Stimulated activated CD8-positive, alpha-beta memory T cell treated with anti-CD3 and anti-CD28 coated beads, Interleukin-15, amount 100 ng/mL, for 1 hour (primary cell): Measurements from ENCODE around the gene THAP8.
A peak's percentile ranks its signal among the peaks of the same experiment; 100 is the strongest.
"Not testable (repeated sequence)": the region's sequence is repeated elsewhere in the genome, so short reads cannot be mapped to it uniquely, and the experiment has no call there.

Experiments
- DNase-seq: peaks from one replicate; pipeline ENCODE4 v3.0.0-alpha.2; 2020; ENCODE audit warnings: low read depth

Gene THAP8

GRCh38 chr19:36068810-36069499, 14.9 kb upstream of the THAP8 start:
- DNase-seq: not testable (repeated sequence)

DNA sequence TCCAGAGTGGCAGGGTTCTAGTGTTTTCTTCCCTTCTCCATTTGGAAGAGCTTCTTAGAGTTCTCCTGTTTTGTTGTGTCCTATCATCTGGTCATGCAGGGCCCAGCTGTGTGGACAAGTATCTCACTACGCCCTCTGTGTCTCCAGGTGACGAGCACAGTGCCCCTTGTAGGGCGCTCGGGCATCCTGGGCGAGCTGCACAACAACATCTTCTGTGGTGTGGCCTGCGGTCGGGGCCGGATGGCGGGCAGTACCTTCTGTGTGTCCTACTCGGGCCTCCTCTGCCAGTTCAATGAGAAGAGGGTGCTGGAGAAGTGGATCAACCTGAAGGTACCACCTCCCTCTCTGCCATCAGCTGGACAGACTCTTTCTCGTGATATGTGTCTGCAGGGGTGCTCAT, 13.6 kb upstream of the THAP8 start:
- no peak for DNase-seq

- no peak for DNase-seq
Observed at GRCh38 chr19:36064826-36065225, 10.7 kb upstream of the THAP8 start.

DNA sequence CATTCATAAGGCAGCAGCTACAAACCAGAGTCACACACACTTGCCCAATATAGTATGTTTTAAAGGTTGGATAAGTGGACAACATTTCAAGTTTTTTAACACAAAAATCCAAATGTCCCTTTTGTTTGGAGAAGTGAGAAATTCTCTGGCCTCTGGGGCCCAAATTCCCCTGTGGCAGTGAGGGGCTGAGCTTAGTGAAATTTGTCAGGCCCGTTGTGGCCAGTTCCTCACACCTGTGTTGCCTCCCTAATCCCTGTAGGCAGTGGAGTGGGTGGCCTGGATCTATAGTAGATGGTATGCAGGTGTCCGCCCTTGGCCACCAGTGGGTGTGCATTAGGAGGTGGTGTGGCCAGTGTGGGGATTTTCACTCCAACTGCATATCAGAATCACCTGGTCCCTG, 7.3 kb upstream of the THAP8 start:
- DNase-seq: no peak

DNA sequence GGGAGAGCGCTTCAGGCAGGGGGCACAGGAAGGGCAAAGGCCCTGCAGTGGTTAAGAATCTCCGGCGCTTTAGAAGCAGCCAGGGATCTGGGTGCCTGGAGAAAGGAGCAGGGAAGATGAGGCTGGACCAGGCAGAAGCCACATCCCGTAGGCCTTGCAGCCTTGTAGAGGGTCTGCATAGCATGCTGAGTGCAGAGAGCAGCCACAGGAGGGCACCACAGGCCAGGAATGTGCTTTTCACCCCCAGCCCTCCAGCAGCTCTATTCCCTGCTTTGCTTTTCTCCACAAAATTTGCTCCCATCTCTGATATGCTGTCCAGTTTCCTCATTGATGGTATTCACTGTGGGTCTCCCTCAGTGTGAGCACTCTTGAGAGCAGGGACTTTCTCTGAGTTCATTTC, 6.3 kb upstream of the THAP8 start:
- DNase-seq: no peak

- no peak for DNase-seq
Observed at GRCh38 chr19:36059180-36059910, 5.3 kb upstream of the THAP8 start.

GRCh38 chr19:36058481-36059179, 4.5 kb upstream of the THAP8 start:
- DNase-seq: no peak

DNA sequence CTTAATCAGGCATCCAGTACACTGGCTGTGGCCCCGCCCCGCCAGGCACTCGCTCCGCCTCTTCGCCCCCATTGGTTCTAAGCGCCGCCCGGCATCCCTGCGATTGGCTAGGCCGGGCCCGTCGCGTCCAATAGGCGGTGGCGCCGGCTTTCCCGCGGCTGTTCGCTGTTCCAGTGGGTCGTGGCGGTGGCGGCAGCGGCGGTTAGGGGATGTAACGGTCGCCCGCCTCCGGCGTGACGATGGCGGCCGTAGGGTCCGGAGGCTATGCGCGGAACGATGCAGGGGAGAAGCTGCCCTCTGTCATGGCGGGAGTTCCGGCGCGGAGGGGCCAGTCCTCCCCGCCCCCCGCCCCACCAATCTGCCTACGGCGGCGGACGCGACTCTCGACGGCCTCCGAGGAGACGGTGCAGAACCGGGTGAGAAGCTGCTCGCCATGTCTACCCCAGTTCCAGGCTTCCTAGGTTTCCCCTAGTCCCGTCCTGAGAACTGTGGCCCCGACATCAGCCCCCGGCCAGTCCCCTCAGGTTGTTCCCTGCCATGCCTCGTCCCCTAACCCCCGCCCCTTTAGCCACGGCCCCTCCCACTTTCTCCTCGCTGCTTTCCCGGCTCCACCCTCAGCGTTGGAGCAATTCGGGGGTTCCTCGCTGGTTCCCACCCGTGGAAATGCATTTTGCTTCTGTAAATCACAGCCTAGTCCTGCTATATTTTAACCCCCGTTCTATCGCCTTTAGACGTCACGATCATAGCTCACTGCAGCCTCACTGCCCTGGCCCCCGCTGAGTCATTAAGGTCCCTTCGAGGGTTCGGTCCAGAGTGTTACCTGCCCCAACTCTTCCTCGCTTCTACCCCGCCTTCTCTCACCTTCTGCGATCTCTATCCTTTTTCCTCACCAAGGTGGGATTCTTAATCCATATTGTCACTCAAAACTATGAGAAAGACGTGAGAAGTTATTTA, 925 bp upstream of the THAP8 start, which contains the start of gene WDR62:
Gene WDR62 (plus strand): TSS at position 165 of the 954 bp plus-strand sequence. CDS start 75 bp downstream, at position 240.
- peak; percentile 94 for DNase-seq

- no peak for DNase-seq
Observed at GRCh38 chr19:36051637-36052036, 2.4 kb downstream of the THAP8 start.

DNA sequence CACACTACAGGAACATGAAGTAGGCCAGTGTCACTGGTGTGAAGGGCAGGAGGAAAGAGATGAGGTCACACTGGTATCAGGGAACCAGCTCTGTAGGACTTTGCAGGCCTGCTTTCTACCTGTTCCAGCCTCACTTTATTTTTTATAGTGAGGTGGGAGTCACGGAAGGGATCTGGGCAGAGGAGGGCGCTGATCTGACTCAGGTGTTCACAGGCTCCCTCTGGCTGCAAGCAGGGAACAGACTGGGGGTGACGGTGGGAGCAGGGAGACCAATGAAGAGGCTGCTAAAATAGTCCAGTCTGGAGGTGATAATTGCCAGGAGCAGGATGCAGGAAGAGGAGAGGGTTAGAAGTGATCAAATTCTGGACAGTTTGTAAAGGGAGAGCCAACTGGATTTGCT, 2.8 kb downstream of the THAP8 start:
- DNase-seq: no peak

DNA sequence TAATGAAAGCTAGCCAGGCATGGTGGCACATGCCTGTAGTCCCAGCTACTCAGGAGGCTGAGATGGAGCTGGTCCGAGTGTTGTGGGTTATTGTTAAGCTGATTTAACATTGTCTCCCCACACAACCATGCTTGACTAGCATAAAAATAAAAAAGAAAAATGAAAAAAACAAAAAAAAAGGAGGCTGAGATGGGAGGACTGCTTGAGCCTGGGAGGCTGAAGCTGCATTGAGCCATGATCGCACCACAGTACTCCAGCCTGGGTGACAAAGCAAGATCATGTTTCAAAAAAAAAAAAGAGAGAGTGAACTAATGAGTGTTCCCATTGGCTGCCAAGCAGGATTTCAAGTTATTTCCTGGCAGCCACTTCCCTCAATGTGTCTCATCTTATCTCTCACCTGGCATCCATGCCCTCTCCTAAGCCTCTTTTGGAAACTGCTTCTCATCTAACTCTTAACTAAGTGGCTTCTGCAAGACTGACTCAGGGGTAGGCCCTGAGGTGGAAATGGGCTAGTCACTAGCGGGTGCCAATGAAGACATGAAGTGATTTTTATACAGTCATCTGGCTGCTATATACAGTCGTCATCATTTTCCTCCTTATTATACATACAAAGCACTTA, 4.9 kb downstream of the THAP8 start:
- no peak for DNase-seq

GRCh38 chr19:36047835-36048234, 6.2 kb downstream of the THAP8 start:
- DNase-seq: no peak

DNA sequence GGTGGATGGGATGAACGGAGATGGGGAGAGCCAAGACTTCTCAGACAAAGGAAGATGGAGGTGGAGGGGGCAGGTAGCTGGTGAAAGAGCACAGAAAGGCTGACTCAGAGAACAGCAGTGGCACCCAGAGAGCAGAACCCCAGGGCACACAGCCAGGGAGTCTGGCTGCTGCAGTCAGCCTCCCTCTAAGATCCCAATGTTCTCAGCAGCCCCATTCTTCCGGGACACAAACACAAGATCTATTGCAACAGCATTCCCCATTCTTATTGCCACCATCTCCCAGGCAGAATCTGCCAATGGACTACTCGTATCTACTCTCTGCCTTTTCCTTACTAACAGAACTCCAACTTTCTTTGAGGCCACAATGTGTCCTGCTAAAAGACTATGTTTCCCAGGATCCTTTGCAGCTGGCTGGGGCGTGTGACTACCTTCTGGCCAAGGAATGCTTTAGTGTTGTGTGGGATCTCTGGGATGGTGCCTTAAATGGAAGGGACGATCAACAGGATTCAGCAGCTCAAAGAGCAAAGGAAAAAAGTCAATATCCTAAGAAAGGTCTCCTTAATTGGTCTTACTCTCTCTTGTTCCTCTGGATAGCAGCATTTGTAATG, 7.5 kb downstream of the THAP8 start:
- no peak for DNase-seq

GRCh38 chr19:36043952-36044351, 10.1 kb downstream of the THAP8 start:
- no peak for DNase-seq

DNA sequence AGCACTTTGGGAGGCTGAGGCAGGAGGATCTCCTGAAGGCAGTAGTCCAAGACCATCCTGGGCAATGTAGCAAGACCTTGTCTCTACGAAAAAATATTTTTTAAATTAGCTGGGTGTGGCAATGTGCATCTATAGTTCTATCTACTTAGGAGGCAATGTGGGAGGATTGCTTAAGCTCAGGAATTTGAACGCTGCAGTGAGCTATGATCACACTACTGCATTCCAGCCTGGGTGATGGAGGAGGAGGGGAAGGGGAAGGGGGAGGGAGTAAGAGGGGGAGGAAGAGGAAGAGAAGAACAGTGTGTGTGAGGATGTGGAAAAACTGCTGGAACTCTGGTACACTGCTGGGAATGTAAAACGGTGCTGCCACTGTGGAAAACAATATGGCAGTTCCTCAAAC, 12.3 kb downstream of the THAP8 start:
- no peak for DNase-seq

DNA sequence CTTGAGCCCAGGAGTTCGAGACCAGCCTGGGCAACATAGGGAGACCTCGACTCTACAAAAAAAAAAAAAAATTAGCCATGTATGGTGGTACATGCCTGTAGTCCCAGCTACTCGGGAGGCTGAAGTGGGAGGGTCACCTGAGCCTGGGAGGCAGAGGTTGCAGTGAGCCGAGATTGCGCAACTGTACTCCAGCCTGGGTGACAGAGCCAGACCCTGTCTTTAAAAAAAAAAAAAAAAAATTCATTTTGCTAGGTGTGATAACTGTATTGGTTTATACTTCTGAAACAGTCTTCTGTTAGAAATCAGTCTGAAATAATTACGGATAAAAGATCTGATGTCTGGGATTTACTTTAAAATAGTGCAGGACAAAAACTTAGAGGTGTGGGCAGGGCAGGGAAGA, 13.0 kb downstream of the THAP8 start:
- not testable (repeated sequence) for DNase-seq

DNA sequence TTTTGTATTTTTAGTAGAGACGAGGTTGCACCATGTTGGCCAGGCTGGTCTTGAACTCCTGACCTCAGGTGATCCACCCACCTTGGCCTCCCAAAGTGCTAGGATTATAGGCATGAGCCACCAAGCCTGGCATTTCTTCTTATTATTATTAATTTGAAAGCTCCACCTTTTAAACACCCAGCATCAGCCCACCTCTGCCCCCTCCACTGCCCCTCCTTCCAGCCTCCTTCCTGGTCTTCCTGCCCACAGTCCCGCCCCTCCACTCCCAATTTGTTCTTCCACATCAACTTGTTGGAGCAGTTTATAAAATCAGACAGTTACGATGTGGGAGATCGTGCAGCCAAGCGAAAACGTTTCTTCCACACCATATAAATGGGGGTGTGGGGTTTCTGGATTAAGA, 13.6 kb downstream of the THAP8 start:
- no peak for DNase-seq

DNA sequence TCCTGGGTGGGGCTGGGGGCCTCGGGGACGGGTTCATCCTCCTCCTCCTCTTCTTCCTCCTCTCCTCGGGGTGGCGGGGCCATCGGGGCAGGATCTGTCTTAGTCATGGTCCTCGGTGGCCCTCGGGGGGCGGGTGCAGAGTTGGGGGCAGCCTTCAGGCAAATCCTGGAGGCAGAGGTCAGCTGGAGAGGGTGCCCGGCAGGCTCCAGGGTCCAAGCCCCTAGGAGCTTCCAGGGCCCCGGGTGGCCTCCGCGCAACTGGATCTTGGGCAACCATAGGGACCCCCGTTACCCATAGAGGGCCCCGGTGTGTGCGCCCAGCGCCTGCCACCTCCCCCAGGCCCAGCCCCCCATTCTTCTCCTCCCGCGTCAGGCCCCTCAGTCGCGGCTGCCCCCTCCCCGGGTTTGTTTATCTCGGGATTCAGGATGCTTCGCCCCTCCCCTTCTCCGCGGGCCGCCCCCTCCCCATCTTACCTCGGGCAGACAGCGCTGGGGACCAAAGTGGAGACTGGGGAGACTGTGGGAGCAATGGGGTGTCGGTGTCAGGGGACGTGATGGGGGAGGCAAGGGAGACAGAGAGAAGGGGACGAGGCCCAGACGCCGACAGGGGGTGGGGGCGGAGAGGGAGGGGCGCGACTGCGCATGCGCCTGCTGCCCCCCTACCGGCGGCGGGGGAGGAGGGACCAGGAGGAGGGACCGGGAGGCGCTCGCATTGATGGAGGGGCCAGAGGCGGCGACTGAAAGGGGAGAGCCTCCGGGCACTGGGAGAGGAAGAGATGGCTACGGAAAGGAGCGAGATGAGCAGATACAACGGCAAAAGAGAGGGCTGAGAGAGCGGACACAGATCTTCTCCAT, 21.6 kb downstream of the THAP8 start, which contains the start of gene CLIP3:
Gene CLIP3 (minus strand): TSS at position 623 of the 854 bp plus-strand sequence. CDS start 516 bp downstream, at position 107.
- DNase-seq: no peak

DNA sequence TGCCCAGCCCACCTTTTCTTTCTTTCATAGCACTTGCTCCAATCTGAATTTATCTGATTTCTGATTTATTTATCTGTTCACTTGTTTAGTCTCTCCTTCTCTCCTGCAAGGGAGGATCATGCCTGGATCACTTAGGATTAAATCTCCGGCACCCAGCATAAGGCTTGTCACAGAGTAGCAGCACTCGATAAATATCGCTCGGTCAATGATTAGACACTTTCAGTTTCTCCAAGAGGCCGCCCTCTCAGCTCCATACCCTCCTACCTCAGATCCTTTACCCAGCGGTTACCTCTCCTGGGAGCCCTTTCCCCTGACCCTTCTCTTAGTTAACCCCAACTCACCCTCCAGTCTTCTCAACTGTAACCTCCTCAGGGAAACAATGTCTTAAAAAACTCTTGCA, 22.8 kb downstream of the THAP8 start:
- DNase-seq: no peak
